AG04450 (cell line): ENCODE results near the gene MYO5A. TPM values are rescaled to one million over a fixed set of nuclear protein-coding genes. Genes with fewer than 3 reads are reported as not detected.

Source experiments
- CTCF ChIA-PET: fragments of 300-600, 350-600 bp; formaldehyde crosslinking; extraction: SDS; loops from one replicate; lab custom pipeline; 2022; ENCODE audit warnings: antibody characterized with exemption, inconsistent platforms; lab: Charles Lee
- POLR2A ChIA-PET: fragments of 350-600 bp; formaldehyde crosslinking; extraction: SDS; loops from one replicate; lab custom pipeline; 2021; ENCODE audit warnings: antibody characterized with exemption, inconsistent platforms; lab: Yijun Ruan, JAX
- DNase-seq: peaks from one replicate; pipeline ENCODE4 v3.0.0-alpha.2; 2011; ENCODE audit warnings: low read depth, low spot score
- H3K27ac ChIP-seq: one replicate; pipeline ENCODE4 v1.5.1; 2012; ENCODE audit warnings: low read depth, low read length, control low read depth
- H3K27me3 ChIP-seq: one replicate; pipeline ENCODE4 v1.6.0; 2012; ENCODE audit warnings: low read length; ENCODE audit not compliant: control insufficient read depth, insufficient read depth
- H3K4me3 ChIP-seq: 2 replicates; pipeline ENCODE4 v1.5.1; 2011; ENCODE audit warnings: mild to moderate bottlenecking, low read depth, low read length, control low read depth
- H3K9me3 ChIP-seq: 2 replicates; pipeline ENCODE4 v1.5.1; 2012; ENCODE audit warnings: low read length; ENCODE audit not compliant: control insufficient read depth, insufficient read depth
- CTCF ChIP-seq: IDR thresholded peaks from 2 replicates; pipeline ENCODE4 v1.5.1; 2011; ENCODE audit warnings: low read depth, low read length, control low read depth, inconsistent platforms
- polyA plus RNA-seq: library from polyadenylated mRNA; depleted of rRNA; stranded (reverse); fragments of >200 nt; gene quantifications from 2 replicates; pipeline ENCODE4 v1.2.3, GENCODE V29; 2011

MYO5A gene
- polyA plus RNA-seq, 1 experiment = 37.2 TPM

DNA sequence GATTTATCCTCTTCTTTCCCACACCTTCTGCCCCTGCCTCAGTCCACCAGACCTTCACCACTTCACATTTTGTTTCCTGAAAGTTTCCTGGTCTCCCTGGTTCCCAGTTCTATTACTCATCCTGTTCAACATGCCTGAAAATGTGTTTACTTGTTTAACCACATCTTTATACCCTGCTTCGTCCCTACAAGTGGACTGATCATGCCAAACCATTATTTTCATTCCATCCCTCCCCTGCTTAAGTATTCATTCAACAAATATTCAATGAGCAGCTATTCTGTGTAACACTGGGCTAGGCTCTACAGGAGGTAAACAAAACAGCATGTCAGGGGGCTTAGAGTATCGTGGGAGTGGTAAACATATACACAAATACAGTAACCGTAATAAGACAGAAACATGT, 5.5 kb downstream of the MYO5A start:
- Histone ChIP-seq H3K4me3 (no peak overlapping the region), H3K27ac (peak overlapping the region; percentile 41), H3K27me3 (no peaks in the 10 kb centered on the region), H3K9me3 (no peaks in the 10 kb centered on the region)
- no peak for TF ChIP-seq CTCF
- ChIA-PET CTCF (interaction anchor here (0.8 to 2.1 kb wide), 2 partner anchors 32 to 213 kb away, joined by 3 to 6 read pairs; no protein-coding TSS in a partner anchor), POLR2A (interaction anchor here (0.8 kb wide), 1 partner anchor 26 kb away, joined by 3 read pairs; no protein-coding TSS in a partner anchor)
- peak; percentile 66 for DNase-seq

DNA sequence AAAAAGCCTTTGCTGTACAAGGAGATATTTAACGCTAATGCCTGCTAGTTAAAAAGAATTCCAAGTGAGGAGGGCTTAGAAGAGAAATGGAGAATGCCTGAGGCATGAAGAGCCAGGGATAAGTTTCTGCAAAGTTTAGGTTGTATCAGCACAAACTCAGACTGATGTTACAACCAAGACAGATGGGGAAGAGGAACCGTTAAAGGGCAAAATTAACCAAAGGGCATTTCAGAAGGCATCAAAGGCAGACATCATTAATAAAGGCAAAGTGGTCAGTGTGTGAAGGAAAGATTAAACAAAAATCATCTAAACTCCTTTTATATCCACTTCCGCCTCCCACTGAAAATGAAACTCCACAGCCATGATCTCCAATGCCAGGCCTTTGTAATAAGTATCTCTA, 7.0 kb downstream of the MYO5A start:
- CTCF ChIA-PET = no interaction called here
- no peak overlapping the region for H3K27ac ChIP-seq
- no peaks in the 10 kb centered on the region for H3K27me3 ChIP-seq
- no peak for DNase-seq
- POLR2A ChIA-PET = no interaction called here
- no peak overlapping the region for H3K4me3 ChIP-seq
- no peak for TF ChIP-seq CTCF
- no peaks in the 10 kb centered on the region for H3K9me3 ChIP-seq

DNA sequence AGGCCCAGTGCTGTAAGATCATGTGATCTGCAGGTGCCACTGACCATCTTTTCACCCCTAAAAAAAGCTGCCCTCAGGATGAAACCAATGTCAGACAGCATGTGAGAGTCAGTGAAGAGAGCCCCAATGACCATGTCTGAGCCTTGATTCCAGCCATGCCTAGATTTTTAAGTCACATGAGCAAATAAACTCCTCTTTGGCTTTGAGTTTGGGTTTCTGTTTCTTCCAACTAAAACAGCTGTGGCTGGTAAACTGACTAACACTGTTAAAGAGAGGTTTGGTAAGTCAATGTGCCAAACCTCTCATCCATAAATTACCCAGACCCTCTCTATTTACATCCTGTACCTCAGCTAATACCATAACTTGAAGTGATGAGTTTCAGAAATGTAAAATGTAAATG, 8.3 kb downstream of the MYO5A start:
- DNase-seq = no peak
- ChIA-PET POLR2A (no interaction called here), CTCF (no interaction called here)
- Histone ChIP-seq H3K27me3 (no peaks in the 10 kb centered on the region), H3K4me3 (no peak overlapping the region), H3K9me3 (no peaks in the 10 kb centered on the region), H3K27ac (no peak overlapping the region)
- no peak for TF ChIP-seq CTCF

GRCh38 chr15:52518487-52519371, 10.0 kb downstream of the MYO5A start:
- no peak for DNase-seq
- Histone ChIP-seq H3K9me3 (no peaks in the 10 kb centered on the region), H3K27me3 (no peaks in the 10 kb centered on the region), H3K27ac (no peak overlapping the region), H3K4me3 (no peak overlapping the region)
- ChIA-PET CTCF (no interaction called here), POLR2A (interaction anchor here (0.6 kb wide), 1 partner anchor 22 kb away, joined by 3 read pairs; no protein-coding TSS in a partner anchor)
- TF ChIP-seq CTCF = no peak

GRCh38 chr15:52517014-52517413, 11.7 kb downstream of the MYO5A start:
- no peaks in the 10 kb centered on the region for H3K9me3 ChIP-seq
- no peak overlapping the region for H3K4me3 ChIP-seq
- H3K27ac ChIP-seq = no peak overlapping the region
- CTCF ChIA-PET = no interaction called here
- POLR2A ChIA-PET = no interaction called here
- DNase-seq = no peak
- no peaks in the 10 kb centered on the region for H3K27me3 ChIP-seq
- TF ChIP-seq CTCF = no peak
